ENCODE measurements around the gene FRMD1.
A peak's percentile ranks its signal among the peaks of the same experiment; 100 is the strongest.

FRMD1 gene

GRCh38 chr6:168050881-168051586 lies 28.0 kb downstream of the FRMD1 start:
- in situ Hi-C loops (cut with HindIII; ENCODE audit: low pct_ligation_motif_present, low sequenced_read_pairs): no loop called here
- Histone ChIP-seq H3K4me3 (ENCODE audit: low read depth, low read length) (no peak overlapping the region), H3K27me3 (replicated peaks) (no peaks in the 10 kb centered on the region), H3K27ac (no peak overlapping the region), H3K36me3 (replicated peaks) (no peaks in the 10 kb centered on the region)
- no peak for DNase-seq
- TF ChIP-seq CTCF (IDR thresholded peaks at IDR 0.05; ENCODE audit: low read depth, low read length, missing control alignments): peak; percentile 53

- Histone ChIP-seq H3K36me3 (replicated peaks) (no peaks in the 10 kb centered on the region), H3K4me3 (ENCODE audit: low read depth, low read length) (no peak overlapping the region), H3K27ac (no peak overlapping the region), H3K27me3 (replicated peaks) (no peaks in the 10 kb centered on the region)
- in situ Hi-C loops (cut with HindIII; ENCODE audit: low pct_ligation_motif_present, low sequenced_read_pairs): no loop called here
- no peak for TF ChIP-seq CTCF (IDR thresholded peaks at IDR 0.05; ENCODE audit: low read depth, low read length, missing control alignments)
- no peak for DNase-seq
Observed at GRCh38 chr6:168050225-168050880, 28.7 kb downstream of the FRMD1 start.

- H3K36me3 ChIP-seq (replicated peaks): no peaks in the 10 kb centered on the region
- no peak for TF ChIP-seq CTCF (IDR thresholded peaks at IDR 0.05; ENCODE audit: low read depth, low read length, missing control alignments)
- in situ Hi-C loops (cut with HindIII; ENCODE audit: low pct_ligation_motif_present, low sequenced_read_pairs): no loop called here
- DNase-seq: no peak
- H3K27ac ChIP-seq: no peak overlapping the region
- no peaks in the 10 kb centered on the region for H3K27me3 ChIP-seq (replicated peaks)
- H3K4me3 ChIP-seq (ENCODE audit: low read depth, low read length): no peak overlapping the region
Observed at GRCh38 chr6:168049706-168050224, 29.2 kb downstream of the FRMD1 start.

- no peak overlapping the region for H3K4me3 ChIP-seq (ENCODE audit: low read depth, low read length)
- in situ Hi-C loops (cut with HindIII; ENCODE audit: low pct_ligation_motif_present, low sequenced_read_pairs): no loop called here
- no peaks in the 10 kb centered on the region for H3K27me3 ChIP-seq (replicated peaks)
- no peak overlapping the region for H3K27ac ChIP-seq
- DNase-seq: no peak
- no peak for TF ChIP-seq CTCF (IDR thresholded peaks at IDR 0.05; ENCODE audit: low read depth, low read length, missing control alignments)
- no peaks in the 10 kb centered on the region for H3K36me3 ChIP-seq (replicated peaks)
Observed at GRCh38 chr6:168049277-168049676, 29.7 kb downstream of the FRMD1 start.

- no peaks in the 10 kb centered on the region for H3K27me3 ChIP-seq (replicated peaks)
- no peak for TF ChIP-seq CTCF (IDR thresholded peaks at IDR 0.05; ENCODE audit: low read depth, low read length, missing control alignments)
- H3K27ac ChIP-seq: no peak overlapping the region
- in situ Hi-C loops (cut with HindIII; ENCODE audit: low pct_ligation_motif_present, low sequenced_read_pairs): no loop called here
- no peak overlapping the region for H3K4me3 ChIP-seq (ENCODE audit: low read depth, low read length)
- no peak for DNase-seq
- no peaks in the 10 kb centered on the region for H3K36me3 ChIP-seq (replicated peaks)
Observed at GRCh38 chr6:168048724-168049025, 30.3 kb downstream of the FRMD1 start.

Data from brain microvascular endothelial cell (primary cell).